Left renal pelvis (tissue), 4 donors: ENCODE measurements around the gene CYSTM1. TPM values are rescaled to one million over a fixed set of nuclear protein-coding genes. Genes with fewer than 3 reads are reported as not detected.

Experiments
- DNase-seq, 4 donors: peaks; one replicate each; pipeline ENCODE4 v3.0.0-alpha.2; 2013; ENCODE audit warnings: low read depth in 4 of 4, low spot score in 3 of 4
- polyA plus RNA-seq, 4 donors: library from polyadenylated mRNA; unstranded; fragments of 120-200 nt; gene quantifications; one replicate each; pipeline ENCODE4 v1.2.1, GENCODE V29; 2013; ENCODE audit not compliant: insufficient read length in 4 of 4

CYSTM1 gene
- polyA plus RNA-seq = 10 to 100 TPM; 20.3 to 67.4 (median 65.4) TPM

GRCh38 chr5:140174465-140175366, at the start of gene CYSTM1:
CYSTM1 (plus strand) TSS chr5:140175188; CDS start chr5:140194466, 19,278 bp downstream.
- peak; percentile 94 to 95 (median 94) for DNase-seq

GRCh38 chr5:140125637-140126036, 49.4 kb upstream of the CYSTM1 start, which contains the start of gene IGIP:
IGIP (plus strand) TSS chr5:140125937; CDS start chr5:140128477, 2,540 bp downstream.
- no peak for DNase-seq

- no peak for DNase-seq
Measured at GRCh38 chr5:140126315-140127012, 48.5 kb upstream of the CYSTM1 start.

GRCh38 chr5:140128376-140128775, 46.6 kb upstream of the CYSTM1 start:
- DNase-seq = no peak

- DNase-seq = no peak
Measured at GRCh38 chr5:140130949-140131733, 43.8 kb upstream of the CYSTM1 start.

GRCh38 chr5:140131967-140132409, 43.0 kb upstream of the CYSTM1 start:
- no peak for DNase-seq

GRCh38 chr5:140133514-140134167, 41.3 kb upstream of the CYSTM1 start:
- DNase-seq = no peak

GRCh38 chr5:140134277-140134935, 40.6 kb upstream of the CYSTM1 start:
- DNase-seq = no peak

GRCh38 chr5:140135127-140135526, 39.9 kb upstream of the CYSTM1 start:
- DNase-seq = no peak

- DNase-seq = no peak
Measured at GRCh38 chr5:140136624-140137023, 38.4 kb upstream of the CYSTM1 start.

GRCh38 chr5:140140435-140140834, 34.6 kb upstream of the CYSTM1 start:
- DNase-seq = no peak

GRCh38 chr5:140141241-140141640, 33.7 kb upstream of the CYSTM1 start:
- DNase-seq = no peak

- no peak for DNase-seq
Measured at GRCh38 chr5:140142246-140142645, 32.7 kb upstream of the CYSTM1 start.

GRCh38 chr5:140142856-140143255, 32.1 kb upstream of the CYSTM1 start:
- no peak for DNase-seq

- DNase-seq = no peak
Measured at GRCh38 chr5:140143521-140144258, 31.3 kb upstream of the CYSTM1 start.

- no peak for DNase-seq
Measured at GRCh38 chr5:140145256-140145655, 29.7 kb upstream of the CYSTM1 start.

GRCh38 chr5:140145818-140146522, 29.0 kb upstream of the CYSTM1 start:
- peak in 3 of 4 donors; percentile 48 to 55 (median 53) for DNase-seq

- DNase-seq = no peak
Measured at GRCh38 chr5:140146523-140146842, 28.5 kb upstream of the CYSTM1 start.
